SHP77 treated with DMSO at 0.1 percent for 48 hours (cell line): ENCODE measurements around the gene NOVA1.
"Not testable (repeated sequence)": the region's sequence is repeated elsewhere in the genome, so short reads cannot be mapped to it uniquely, and the experiment has no call there.

Experiments
- DNase-seq: peaks from one replicate; lab custom pipeline; 2025; lab: John Stamatoyannopoulos, UW

Gene NOVA1

DNA sequence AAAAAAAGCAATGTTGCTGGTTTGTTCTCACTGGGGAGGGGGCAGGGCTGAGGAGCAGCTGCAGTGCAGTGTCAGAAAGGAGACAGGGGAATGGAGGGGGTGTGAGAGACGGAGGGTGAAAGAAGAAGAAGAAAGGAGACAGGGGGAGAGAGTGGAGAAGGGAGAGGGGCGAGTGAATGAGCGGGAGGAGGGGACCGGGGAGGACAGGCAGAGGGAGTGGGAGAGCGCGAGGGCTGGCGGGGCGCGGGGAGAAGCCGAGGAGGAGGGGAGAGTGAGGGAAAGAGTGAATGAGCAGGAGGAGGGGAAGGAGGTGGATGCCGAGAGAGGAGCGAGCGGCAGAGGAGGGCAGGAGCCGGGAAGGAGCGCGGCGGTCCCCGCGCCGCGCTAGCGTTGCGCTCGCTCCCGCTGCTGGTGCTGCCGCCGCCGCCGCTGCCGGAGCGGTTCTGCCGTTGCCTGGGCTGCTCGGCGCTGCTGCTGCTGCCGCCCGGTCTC, at the start of gene NOVA1:
TSS of gene NOVA1 (minus strand) at position 445 of the 492 bp plus-strand sequence. CDS start 597 bp downstream, outside the sequence.
- DNase-seq: peak; percentile 50

DNA sequence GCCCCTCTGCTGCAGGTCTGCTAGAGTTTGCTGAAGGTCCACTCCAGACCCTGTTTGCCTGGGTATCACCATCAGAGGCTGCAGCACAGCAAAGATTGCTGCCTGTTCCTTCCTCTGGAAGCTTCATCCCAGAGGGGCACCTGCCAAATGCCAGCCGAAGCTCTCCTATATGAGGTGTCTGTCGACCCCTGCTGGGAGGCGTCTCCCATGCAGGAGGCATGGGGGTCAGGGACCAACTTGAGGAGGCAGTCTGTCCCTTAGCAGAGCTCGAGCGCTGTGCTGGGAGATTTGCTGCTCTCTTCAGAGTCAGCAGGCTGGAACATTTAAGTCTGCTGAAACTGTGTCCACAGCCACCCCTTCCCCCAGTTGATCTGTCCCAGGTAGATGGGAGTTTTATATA, 47.2 kb upstream of the NOVA1 start:
- DNase-seq: not testable (repeated sequence)

DNA sequence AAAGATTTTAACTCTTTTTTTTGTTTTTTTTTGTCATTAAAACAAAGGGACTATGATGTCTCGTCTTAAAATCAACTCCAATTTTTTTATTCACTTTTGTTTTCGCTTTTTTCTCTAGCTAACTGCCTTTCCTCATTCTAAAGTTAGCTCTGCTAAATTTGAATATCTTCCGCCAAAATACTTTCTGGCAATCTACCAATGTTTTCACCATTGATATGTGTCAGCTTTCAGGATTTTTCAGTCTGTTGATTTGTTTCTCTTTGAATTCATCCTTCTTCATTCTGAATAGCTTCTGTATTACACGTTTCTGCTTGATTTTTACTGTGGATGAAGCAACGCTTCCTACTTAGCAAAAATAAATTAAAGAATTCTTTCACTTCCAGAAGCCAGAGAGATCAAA, 38.7 kb upstream of the NOVA1 start:
- no peak for DNase-seq

GRCh38 chr14:26634946-26635345, 37.1 kb upstream of the NOVA1 start:
- peak; percentile 5 for DNase-seq

GRCh38 chr14:26626256-26626655, 28.4 kb upstream of the NOVA1 start:
- no peak for DNase-seq

DNA sequence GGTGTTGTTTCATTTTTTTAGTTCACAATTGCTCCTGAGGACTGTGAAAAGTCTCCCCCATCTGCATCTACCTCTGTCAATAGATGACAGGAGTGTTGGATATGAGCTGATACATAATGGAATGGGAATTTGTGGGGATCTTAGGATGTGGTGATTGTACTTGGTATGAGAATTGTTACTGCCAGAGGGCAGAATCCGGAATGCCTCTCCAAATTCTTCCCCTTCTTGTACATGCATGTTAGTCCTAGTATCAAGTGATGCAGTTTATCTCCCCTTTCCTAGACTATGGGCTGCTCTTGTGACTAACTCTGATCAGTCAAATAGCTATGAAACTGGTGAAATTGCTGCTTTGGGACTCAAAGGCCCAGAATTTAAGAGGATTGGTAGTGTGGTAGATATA, 24.8 kb upstream of the NOVA1 start:
- no peak for DNase-seq

DNA sequence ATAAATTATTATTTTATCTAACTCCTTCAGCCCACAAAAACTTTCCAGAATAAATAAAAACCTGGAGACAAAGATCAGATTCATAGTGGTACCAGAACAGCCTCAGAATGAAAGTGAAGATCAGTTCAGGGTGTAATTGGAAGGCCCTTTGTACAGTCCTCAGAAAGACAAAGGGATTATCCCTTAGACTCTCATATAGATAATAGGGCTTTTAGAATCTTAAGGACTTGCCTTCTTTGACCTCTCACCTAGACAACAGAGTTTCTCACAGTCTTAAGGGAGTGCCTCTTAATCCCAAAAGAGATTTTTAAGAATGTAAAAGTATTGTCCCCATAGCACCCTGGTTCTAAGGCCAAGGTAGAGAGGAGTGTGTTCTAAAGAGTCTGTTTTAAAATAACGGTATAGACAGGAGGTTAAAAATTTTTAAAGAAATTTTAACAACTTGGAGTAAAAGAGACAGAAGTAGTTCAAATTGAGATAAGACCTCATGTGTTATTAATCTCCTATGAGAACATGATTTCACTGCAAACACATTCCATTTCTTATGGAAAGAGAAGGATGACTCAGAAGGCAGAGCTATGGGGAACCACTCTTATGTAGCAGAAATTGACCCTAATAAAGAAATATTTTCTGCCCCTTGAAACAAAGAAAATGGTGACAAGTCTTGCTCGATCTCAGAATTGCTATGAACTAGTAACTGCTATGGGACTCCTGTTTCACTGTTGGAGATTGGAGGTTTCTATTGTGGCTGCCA, 24.2 kb upstream of the NOVA1 start:
- DNase-seq: no peak

DNA sequence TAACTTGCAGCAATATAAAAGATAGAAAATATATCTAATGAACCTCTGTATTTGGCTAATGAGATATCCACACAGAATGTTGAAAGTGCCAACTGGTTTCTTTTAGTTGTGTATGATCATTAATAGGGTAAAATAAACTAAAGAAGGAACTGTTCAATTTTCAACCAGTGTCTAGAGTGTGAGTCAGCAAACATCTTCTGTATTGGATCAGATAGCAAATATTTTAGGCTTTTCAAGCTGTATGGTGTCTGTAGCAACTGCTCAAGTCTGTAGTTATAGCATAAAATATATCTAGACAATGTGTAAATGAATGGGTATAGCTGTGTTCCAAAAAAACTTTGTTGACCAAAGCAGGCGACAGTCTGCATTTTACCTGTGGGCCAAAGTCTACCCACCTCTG, 23.5 kb upstream of the NOVA1 start:
- DNase-seq: no peak

GRCh38 chr14:26611259-26611658, 13.4 kb upstream of the NOVA1 start:
- DNase-seq: no peak

DNA sequence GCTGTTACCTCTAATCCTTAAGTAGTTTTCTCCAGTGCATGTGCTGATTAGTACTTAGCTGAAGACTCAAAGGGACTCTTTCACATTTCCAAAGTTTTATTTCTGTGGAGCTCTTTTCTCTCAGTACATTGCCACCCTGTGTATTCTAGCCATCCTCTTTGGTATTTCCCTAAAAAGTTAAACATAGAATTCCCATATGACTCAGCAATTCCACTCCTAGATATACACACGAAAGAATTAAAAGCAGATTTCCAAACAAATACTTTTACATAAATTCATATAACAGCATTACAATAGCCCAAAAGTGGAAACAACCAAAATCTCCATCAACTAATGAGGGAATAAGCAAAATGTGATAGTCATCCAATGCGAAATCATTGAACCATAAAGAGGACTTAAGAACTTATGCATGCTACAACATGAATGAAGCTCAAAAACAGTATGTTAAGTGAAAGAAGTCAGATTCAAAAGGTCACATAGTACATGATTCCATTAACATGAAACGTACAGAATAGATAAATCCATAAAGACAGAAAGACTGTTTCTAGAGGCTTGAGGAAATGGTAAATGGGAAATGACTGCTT, 9.0 kb upstream of the NOVA1 start:
- DNase-seq: no peak

GRCh38 chr14:26605602-26606001, 7.8 kb upstream of the NOVA1 start:
- DNase-seq: no peak

GRCh38 chr14:26602902-26603301, 5.1 kb upstream of the NOVA1 start:
- no peak for DNase-seq

DNA sequence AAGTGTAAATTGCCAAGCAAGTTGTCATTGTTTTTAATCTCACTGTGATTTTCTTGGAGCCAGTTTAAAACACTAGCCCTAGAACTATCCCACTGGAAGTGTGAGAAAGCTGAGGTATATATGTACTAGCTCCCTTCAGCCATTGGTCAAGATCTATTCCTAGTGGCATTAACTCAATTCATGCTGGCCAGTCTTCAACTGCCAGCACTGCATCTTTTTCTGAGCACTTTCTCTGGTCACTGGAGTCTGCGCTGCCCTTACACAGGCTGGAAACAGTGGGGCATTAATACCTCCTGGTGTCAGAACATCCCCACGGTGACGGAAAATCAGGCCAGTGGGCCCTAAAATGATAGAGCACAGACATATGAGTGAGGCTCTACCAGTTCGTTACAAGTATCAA, 4.0 kb upstream of the NOVA1 start:
- peak; percentile 16 for DNase-seq

- no peak for DNase-seq
These were observed 1.5 kb upstream of the NOVA1 start for GRCh38 chr14:26599291-26599690.

DNA sequence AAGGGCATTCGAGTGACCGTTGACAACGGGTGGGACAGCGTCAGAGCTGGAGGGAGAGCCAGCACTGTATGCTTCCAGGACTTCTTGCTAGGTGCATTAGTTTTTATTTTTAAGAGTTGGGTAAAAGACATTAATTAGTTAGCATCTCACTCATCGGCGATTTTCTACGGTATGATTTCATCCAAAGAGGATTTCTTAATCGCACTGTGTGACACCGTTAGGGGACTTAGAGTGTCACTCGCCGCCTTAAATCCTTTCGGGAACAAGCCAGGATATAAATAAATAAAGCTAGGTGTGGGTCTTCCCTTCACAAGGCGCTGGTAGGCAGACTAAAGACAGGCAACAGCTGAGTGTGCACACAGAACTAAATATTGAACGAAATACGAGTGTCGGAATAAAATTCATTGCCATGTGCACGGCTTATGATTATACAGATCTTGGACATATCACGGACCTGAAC, 869 bp upstream of the NOVA1 start:
- peak; percentile 84 for DNase-seq

GRCh38 chr14:26598081-26598671, 343 bp upstream of the NOVA1 start:
- DNase-seq: peak; percentile 98

- no peak for DNase-seq
These were observed 703 bp downstream of the NOVA1 start for GRCh38 chr14:26597071-26597588.

DNA sequence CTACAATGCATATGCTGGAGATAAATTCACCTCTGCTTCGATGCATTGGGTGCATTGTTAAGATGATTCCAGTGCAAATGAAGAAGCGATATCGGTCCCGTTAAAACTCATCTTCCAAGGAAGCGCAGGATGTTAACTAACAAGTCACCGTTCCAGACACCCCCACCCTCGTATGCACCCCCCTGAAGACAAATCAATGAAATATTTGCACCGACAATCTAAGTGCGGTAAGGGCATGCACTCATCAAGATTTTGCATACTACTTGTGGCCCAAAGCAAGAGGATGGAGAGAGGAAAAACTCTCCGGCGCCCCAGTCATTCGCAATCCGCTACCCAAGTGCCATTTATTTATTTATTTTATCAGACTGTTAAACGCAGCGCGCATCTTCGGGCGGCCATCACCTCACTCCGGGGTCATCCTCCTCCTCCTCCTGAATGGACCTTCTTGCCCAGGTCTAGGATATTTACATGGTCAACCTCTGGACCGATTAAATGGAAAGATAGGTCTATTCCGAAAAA, 1.2 kb downstream of the NOVA1 start:
- DNase-seq: peak; percentile 25

- peak; percentile 27 for DNase-seq
These were observed 1.8 kb downstream of the NOVA1 start for GRCh38 chr14:26595926-26596542.

GRCh38 chr14:26594756-26595545, 2.9 kb downstream of the NOVA1 start:
- DNase-seq: peak; percentile 33

DNA sequence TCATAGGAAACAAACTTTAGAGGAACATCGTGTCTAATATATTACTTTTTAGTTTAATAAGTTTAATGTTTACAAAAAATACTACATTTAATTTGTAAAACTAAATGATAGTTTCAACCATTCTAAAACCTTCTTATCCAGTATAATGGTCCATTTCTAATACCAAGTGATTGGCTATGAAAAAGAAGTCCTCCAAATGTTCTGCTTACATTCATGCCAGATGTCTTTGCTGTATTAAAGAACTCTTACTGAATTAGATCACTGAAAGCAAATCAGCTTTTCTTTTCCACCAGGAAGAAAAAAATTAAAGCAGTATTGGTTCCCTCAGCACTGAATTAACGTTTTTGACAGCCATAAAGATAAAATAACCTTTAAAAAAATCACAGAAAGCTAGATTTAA, 3.7 kb downstream of the NOVA1 start:
- DNase-seq: peak; percentile 64
